Measurements from ENCODE around the gene ZSCAN18. TPM values are rescaled to one million over a fixed set of nuclear protein-coding genes. Genes with fewer than 3 reads are reported as not detected.
"Not testable (repeated sequence)": the region's sequence is repeated elsewhere in the genome, so short reads cannot be mapped to it uniquely, and the experiment has no call there.

ZSCAN18 gene
- total RNA-seq (100 to 1,000 TPM; 150 to 169 TPM), polyA plus RNA-seq (ENCODE audit: insufficient read depth, low read depth, low replicate concordance) (95.1 TPM)
- long read RNA-seq, donor 1, full-length matches to known transcripts: 22 of 50 reads
- long read RNA-seq, donor 1, partial matches to known transcripts: 28 of 50 reads
- long read RNA-seq, donor 1, other reads (novel, unspliced or antisense): 0 of 50 reads
- long read RNA-seq, donor 2, full-length matches to known transcripts: 11 of 11 reads
- long read RNA-seq, donor 2, partial matches to known transcripts: 0 of 11 reads
- long read RNA-seq, donor 2, other reads (novel, unspliced or antisense): 0 of 11 reads

GRCh38 chr19:58097781-58098681 is at the start of gene ZSCAN18:
Gene ZSCAN18, minus strand, starts transcription at chr19:58098231. Its CDS starts 7,964 bp downstream, at chr19:58090267.
- Histone ChIP-seq H3K36me3 (ENCODE audit: low read depth, missing control alignments) (no peaks in the 10 kb centered on the region), H3K4me3 (peak within 1 kb of the TSS; percentile 82 to 93), H3K27ac (peak within 1 kb of the TSS; percentile 80 to 81), H3K4me1 (peaks cover 13% of the 10 kb centered on the region), H3K27me3 (no peaks in the 10 kb centered on the region), H3K9me3 (no peaks in the 10 kb centered on the region)
- 0% methylated on average over 59 to 63 of the region's 67 CpGs for WGBS, 2 donors
- intact Hi-C loops (cut with DNase I; ENCODE audit: low total_unique reads): no loop called here
- TF ChIP-seq POLR2A (IDR thresholded peaks at IDR 0.05): no peak
- no peak for TF ChIP-seq CTCF (IDR thresholded peaks at IDR 0.05)
- peak; percentile 98 for DNase-seq

GRCh38 chr19:58147475-58147874 is 49.4 kb upstream of the ZSCAN18 start:
- intact Hi-C loops (cut with DNase I; ENCODE audit: low total_unique reads); H3K4me1 ChIP-seq; H3K27ac ChIP-seq; H3K9me3 ChIP-seq; H3K4me3 ChIP-seq; DNase-seq; H3K27me3 ChIP-seq; H3K36me3 ChIP-seq (ENCODE audit: low read depth, missing control alignments): not testable (repeated sequence)
- 100% methylated on average over 4 of the region's 28 CpGs for WGBS, 2 donors

GRCh38 chr19:58145849-58146248 is 47.8 kb upstream of the ZSCAN18 start:
- no peak for TF ChIP-seq POLR2A (IDR thresholded peaks at IDR 0.05)
- TF ChIP-seq CTCF (IDR thresholded peaks at IDR 0.05): no peak
- Histone ChIP-seq H3K36me3 (ENCODE audit: low read depth, missing control alignments) (no peaks in the 10 kb centered on the region), H3K27me3 (no peaks in the 10 kb centered on the region), H3K27ac (no peak overlapping the region), H3K4me1 (peaks cover under 1% of the 10 kb centered on the region), H3K9me3 (no peaks in the 10 kb centered on the region), H3K4me3 (no peak overlapping the region)
- intact Hi-C loops (cut with DNase I; ENCODE audit: low total_unique reads): no loop called here
- DNase-seq: no peak
- 97% methylated on average over 3 of the region's 3 CpGs for WGBS, 2 donors

GRCh38 chr19:58134244-58134643 is 36.2 kb upstream of the ZSCAN18 start:
- no peak overlapping the region for H3K27ac ChIP-seq
- WGBS, 2 donors: 91 to 93% methylated on average over 1 of the region's 1 CpG
- H3K9me3 ChIP-seq: no peaks in the 10 kb centered on the region
- TF ChIP-seq POLR2A (IDR thresholded peaks at IDR 0.05) (no peak), CTCF (IDR thresholded peaks at IDR 0.05) (no peak)
- no peaks in the 10 kb centered on the region for H3K36me3 ChIP-seq (ENCODE audit: low read depth, missing control alignments)
- intact Hi-C loops (cut with DNase I; ENCODE audit: low total_unique reads): no loop called here
- H3K4me1 ChIP-seq: no peaks in the 10 kb centered on the region
- no peak for DNase-seq
- no peaks in the 10 kb centered on the region for H3K27me3 ChIP-seq
- no peak overlapping the region for H3K4me3 ChIP-seq

GRCh38 chr19:58129284-58129683 is 31.3 kb upstream of the ZSCAN18 start:
- Histone ChIP-seq H3K9me3 (peaks cover 3% of the 10 kb centered on the region), H3K36me3 (ENCODE audit: low read depth, missing control alignments) (no peaks in the 10 kb centered on the region), H3K4me1 (no peaks in the 10 kb centered on the region), H3K4me3 (no peak overlapping the region), H3K27me3 (no peaks in the 10 kb centered on the region), H3K27ac (no peak overlapping the region)
- intact Hi-C loops (cut with DNase I; ENCODE audit: low total_unique reads): no loop called here
- DNase-seq: no peak
- TF ChIP-seq POLR2A (IDR thresholded peaks at IDR 0.05) (no peak), CTCF (IDR thresholded peaks at IDR 0.05) (no peak)
- WGBS, 2 donors: 96 to 97% methylated on average over 3 of the region's 3 CpGs
